GM18511 (cell line): ENCODE data around the gene GGCX.
"Not testable (repeated sequence)": the region's sequence is repeated elsewhere in the genome, so short reads cannot be mapped to it uniquely, and the experiment has no call there.

Source experiments
- ATAC-seq: cut with Tn5 transposase; IDR thresholded peaks from one replicate; pipeline ENCODE4 v1.9.1; 2021; ENCODE audit warnings: mild to moderate bottlenecking, moderate library complexity; ENCODE audit not compliant: unreplicated experiment

GGCX gene

DNA sequence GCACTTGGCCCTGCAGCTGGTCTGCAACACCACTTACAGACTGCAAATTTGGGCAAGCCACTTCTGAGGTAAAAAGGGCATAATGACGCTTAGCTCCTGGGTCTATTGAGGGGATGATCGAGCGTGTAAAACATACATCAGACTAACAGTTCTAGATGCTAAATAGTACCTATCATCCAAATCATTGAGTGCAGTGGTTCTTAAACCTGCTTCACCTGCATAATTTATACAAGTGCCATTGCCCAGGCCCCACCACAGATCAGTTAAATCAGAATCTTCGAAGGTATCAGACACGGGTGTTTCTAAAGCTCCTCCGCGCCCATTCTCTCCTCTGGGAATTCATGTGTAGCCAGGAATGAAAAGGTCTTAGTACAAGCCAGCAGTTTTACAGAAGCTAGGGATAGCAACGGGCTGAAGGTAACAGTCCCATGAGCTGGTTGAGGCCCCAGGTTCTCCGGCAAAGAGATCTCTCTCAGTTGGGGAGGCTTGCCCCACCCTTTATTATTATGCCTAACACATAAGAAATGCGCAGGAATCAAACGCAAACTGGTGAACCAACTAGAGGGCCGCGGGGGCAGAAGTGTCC is 33.5 kb upstream of the GGCX start:
- ATAC-seq = peak; percentile 3

DNA sequence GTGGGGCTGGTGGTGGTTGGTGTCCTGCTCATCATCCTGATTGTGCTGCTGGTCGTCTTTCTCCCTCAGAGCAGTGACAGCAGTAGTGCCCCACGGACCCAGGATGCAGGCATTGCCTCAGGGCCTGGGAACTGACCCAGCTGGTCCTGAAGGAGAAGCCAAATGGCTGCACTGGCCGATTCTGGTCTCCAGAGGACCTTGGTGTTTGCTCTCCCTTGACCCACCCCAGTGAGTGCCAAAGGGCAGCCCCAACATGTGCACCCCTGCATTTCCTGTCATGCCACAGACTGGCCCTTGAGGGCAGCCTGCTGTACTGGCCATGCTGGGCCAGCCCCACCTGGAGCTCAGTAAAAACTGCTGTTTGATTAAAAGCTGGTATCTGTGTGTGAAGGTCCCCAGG is 31.7 kb upstream of the GGCX start:
- ATAC-seq = no peak

- ATAC-seq = not testable (repeated sequence)
Observed at GRCh38 chr2:85592299-85592698, 31.0 kb upstream of the GGCX start.

DNA sequence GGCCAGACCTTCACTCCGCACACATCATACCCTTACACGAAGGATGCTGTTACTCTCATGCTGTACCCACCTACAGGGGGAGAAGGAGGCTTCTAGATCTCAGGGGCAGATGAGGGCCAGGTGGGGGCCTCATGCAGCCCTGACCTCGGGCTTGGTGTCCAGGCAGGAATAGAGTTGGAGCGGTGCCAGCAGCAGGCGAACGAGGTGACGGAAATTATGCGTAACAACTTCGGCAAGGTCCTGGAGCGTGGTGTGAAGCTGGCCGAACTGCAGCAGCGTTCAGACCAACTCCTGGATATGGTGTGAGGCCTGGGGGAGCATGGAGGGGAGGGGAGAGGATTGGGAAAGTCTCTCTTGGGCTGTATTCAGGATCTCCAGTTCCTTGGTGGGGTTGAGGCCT is 30.3 kb upstream of the GGCX start:
- ATAC-seq = no peak

DNA sequence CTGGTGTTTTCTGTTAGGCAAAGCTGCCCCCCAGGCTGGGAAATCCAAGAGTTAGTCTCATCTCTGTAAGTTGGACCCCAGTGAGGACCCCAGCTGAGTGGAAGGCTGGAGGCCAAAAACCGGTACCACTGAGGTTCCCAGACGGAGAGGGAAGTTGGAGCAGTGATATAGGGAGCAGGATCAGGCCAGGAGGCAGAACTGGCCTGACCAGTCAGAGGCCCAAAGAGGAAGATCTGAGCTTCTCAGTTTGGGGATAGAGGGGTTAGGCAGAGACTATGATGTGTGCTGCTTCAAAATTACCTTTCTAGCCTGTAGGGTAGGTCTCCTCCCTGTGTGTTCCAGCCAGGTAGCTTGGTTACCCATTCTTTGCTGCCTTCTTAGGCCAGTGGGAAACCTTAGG is 29.7 kb upstream of the GGCX start:
- ATAC-seq = no peak

- no peak for ATAC-seq
Observed at GRCh38 chr2:85589982-85590791, 28.9 kb upstream of the GGCX start.

GRCh38 chr2:85589181-85589580 is 27.9 kb upstream of the GGCX start:
- ATAC-seq = no peak

DNA sequence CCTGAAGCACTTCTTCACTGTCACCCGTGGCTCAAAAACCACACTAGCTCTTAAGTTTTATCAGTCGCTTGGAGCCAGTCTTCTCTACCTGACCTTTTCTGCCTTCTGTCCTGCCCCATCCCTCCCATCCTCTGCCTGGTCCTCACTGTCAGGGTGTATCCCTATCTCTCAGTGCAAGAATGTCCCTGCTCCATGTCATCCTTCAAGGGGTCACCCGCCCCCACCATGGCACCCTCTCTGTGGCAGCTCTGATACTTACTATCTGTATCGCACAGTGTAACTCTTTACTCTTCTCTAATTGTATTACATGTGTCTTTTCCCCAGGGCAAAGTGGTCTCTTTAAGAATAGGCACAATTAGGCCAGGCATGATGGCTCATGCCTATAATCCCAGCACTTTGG is 27.4 kb upstream of the GGCX start:
- ATAC-seq = no peak

- ATAC-seq = no peak
Observed at GRCh38 chr2:85588236-85588635, 26.9 kb upstream of the GGCX start.

DNA sequence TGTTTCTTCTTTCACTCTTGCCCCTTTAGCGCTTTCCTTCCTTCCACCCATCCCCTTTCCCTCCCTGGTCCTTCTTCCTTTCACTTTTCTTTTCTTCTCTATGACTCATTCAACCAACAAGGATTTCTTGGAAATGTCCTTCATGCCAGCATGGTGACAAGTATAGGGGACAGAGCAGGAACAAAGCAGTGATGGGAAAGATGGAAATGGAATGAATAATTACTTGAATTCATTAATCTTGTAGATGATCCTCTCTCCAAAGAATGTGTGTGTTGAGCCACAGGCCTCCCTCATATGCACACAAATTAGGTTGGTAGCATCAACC is 24.4 kb upstream of the GGCX start:
- ATAC-seq = no peak

- peak; percentile 49 for ATAC-seq
Observed at GRCh38 chr2:85584857-85585780, 23.8 kb upstream of the GGCX start.

- ATAC-seq = peak; percentile 69
Observed at GRCh38 chr2:85584354-85584856, 23.1 kb upstream of the GGCX start, which contains the start of gene VAMP5. Gene VAMP5 (plus strand): TSS chr2:85584431. CDS start chr2:85584491, 60 bp downstream.

DNA sequence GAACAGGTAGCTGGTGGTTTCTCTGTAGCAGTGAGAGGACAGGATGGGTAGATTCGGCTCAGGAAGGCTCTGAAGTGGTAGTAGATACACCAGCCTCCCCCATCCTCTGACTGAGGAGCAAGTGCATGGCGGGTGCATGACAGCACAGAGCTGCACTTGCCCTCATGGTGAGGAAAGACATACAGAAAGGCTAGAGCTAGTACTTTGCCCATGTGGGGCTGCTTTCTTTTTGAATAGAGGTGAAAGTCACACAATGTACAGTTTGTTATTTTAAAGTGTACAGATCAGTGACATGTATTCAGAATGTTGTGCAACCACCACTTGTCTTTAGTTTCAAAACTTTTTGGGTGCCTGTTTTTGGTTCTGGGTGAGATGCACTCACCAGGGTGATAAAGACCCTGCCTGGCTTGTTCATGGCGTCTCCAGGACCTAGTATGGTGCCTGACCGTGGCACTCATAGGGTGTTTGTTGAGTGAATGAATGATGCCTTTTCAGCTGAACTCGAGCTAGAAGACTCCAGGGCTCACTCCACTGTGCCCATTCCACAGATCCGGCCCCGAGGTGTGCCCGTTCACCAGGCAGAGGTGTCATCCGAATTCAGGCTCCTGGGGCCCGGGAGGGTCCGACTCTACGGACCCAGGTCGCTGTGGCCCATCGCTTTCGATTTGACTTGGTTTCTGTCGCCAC is 22.5 kb upstream of the GGCX start:
- no peak for ATAC-seq

DNA sequence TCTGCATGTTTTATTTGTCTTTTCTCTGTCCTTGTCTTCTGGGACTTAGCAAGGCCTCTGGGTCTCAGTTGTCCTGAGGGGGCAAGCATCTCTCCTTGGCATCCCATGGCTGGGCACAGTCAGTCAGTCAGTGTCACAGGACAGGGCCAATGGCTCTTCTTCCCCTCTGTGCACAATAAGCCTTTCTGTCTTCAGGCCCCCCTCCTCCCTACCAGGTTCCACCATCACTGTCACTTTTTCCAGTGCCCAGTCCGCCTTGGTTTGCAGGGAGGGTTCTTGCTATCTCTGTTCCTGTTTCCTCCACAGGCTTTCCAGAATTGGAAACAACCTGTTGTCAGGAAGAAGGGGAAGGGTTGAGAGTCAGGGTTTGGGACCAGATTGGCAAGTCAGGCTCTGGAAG is 21.2 kb upstream of the GGCX start:
- no peak for ATAC-seq

- ATAC-seq = no peak
Observed at GRCh38 chr2:85580206-85580605, 18.9 kb upstream of the GGCX start.

DNA sequence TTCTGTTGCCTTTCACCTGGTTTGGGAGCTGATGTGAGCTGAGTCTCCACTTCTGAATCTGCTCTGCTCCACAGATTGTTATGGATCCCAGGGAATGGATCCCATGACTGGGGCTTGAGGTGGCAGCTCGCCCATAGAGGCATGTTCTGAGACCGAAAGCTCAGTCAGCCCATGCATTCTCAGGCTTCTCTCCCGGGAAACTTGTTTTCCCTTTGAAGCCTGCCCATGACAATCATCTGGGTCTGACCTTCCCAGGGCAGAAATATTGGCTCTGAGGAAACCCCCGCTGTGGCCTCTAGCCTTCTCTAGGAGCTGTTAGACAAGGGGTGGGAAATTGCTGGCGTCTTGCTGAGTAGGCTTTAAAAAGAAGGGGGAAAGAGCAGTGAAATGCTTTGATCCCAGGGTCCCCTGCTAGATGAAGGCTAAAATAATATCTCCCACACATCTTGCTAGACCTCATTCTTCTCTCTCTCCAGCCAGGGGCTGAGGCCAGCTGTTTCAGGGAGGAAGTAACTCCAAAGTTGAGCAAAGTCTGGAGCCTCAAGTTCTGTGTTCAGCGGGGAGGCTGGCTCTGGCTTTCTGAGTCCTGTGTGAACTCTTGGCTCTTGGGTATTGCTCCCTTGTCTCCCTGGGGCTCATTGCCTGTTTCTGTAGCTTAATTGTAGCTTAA is 18.1 kb upstream of the GGCX start:
- no peak for ATAC-seq

DNA sequence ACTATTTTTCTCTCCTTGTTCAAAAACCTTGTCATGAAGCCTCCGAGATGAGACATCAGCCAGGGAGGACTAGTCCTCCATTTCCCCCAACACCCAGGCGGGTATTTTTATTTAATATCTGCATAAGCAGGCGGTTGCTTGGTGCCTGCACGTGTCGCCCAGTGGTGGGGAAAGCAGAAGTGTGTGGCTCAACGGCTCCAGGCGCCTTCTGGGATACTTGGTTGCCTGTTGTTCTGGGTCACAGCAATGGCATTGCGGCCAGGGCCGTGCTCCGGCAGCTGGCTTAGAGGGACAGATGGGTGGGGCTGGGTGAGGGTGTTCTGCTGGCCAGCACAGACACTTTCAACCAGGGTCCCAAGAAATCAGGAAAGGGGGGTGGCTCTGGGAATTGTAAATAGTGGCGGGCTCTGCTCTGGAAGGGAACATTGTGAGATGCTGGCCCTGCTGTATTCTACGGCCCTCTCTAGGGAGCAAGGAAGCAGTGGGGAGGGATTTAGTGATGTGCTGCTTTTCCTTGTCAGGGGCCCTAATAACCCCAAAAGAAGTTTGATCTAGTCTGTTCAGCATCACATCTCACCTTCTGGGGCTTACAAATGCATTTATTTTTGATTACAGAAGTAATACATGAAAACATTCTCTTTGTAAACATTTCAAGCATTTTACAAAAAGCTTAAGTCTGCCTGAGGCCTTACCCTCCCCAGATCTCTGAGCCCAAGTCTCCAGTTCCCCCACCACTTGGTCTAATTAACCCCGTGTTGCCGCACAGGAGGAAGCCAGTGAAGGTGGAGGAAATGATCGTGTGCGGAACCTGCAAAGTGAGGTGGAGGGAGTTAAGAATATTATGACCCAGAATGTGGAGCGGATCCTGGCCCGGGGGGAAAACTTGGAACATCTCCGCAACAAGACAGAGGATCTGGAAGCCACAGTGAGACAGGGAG is 17.2 kb upstream of the GGCX start:
- peak; percentile 27 for ATAC-seq

GRCh38 chr2:85577386-85578242 is 16.3 kb upstream of the GGCX start, which contains the start of gene VAMP8:
Gene VAMP8 (plus strand): TSS chr2:85577586. CDS start chr2:85577647, 61 bp downstream.
- ATAC-seq = peak; percentile 86
